A549 (cell line): Measurements from ENCODE around the gene CMTM2. TPM values are rescaled to one million over a fixed set of nuclear protein-coding genes. Genes with fewer than 3 reads are reported as not detected.

ENCODE experiments used
- ATAC-seq, 2 experiments: fragments of 200-7000 bp in 1 of 2; fragments of >200 bp in 1 of 2; cut with Nextera tagmentation in 1 of 2; cut with Tn5 transposase in 1 of 2; 3 replicates each; pipeline versions ENCODE4 v1.8.0 to v1.9.1; 2018 to 2020; ENCODE audit warnings: mild to moderate bottlenecking in 1 of 2, moderate library complexity in 1 of 2
- CTCF ChIA-PET: fragments of 300-600 bp; sonication (Branson Sonifier 250); formaldehyde crosslinking; extraction: SDS; loops from one replicate; lab custom pipeline; 2021; ENCODE audit warnings: antibody characterized with exemption, inconsistent platforms; lab: Yijun Ruan, JAX
- POLR2A ChIA-PET: fragments of 350-600 bp; formaldehyde crosslinking; extraction: SDS; loops from one replicate; lab custom pipeline; 2021; ENCODE audit warnings: antibody characterized with exemption, inconsistent platforms; lab: Yijun Ruan, JAX
- DNase-seq, 2 experiments: peaks; one replicate each; pipeline versions ENCODE4 v3.0.0 to v3.0.0-alpha.2; 2011 to 2016; ENCODE audit warnings: low read depth in 1 of 2, low spot score in 1 of 2
- FAIRE-seq: peaks from 2 replicates; lab custom pipeline; 2011; peaks lifted over from hg19 to GRCh38; lab: Jason Lieb, UNC
- H3K27ac ChIP-seq, 2 experiments: fragments of >200 bp; sonication (Bioruptor Twin); formaldehyde crosslinking; 3 replicates each; pipeline ENCODE4 v1.5.1; 2016 to 2017
- H3K4me1 ChIP-seq: fragments of >200 bp; sonication (Bioruptor Twin); formaldehyde crosslinking; 3 replicates; pipeline ENCODE4 v1.6.1; 2016
- H3K4me2 ChIP-seq: fragments of >200 bp; sonication (Bioruptor Twin); formaldehyde crosslinking; 3 replicates; pipeline ENCODE4 v1.6.1; 2016
- H3K4me3 ChIP-seq: fragments of >200 bp; sonication (Bioruptor Twin); formaldehyde crosslinking; 3 replicates; pipeline ENCODE4 v1.5.1; 2016
- H3K9me3 ChIP-seq: fragments of >200 bp; sonication (Bioruptor Twin); formaldehyde crosslinking; 3 replicates; pipeline ENCODE4 v1.6.1; 2016
- BHLHE40 ChIP-seq: IDR thresholded peaks from 2 replicates; pipeline ENCODE4 v1.6.1; 2012; ENCODE audit warnings: low read depth, low read length, inconsistent platforms
- CEBPB ChIP-seq, 2 experiments: fragments of >200 bp in 1 of 2; sonication (Bioruptor Twin) in 1 of 2; formaldehyde crosslinking in 1 of 2; IDR thresholded peaks; 2 replicates each; pipeline ENCODE4 v1.6.1; 2012 to 2016
- EHF ChIP-seq: fragments of 250-450 bp; sonication (Bioruptor Pico); IDR thresholded peaks from 2 replicates; pipeline ENCODE4 v1.5.0; 2020; ENCODE audit warnings: mild to moderate bottlenecking
- FOSB ChIP-seq: fragments of 250-450 bp; sonication (Bioruptor Pico); IDR thresholded peaks from 2 replicates; pipeline ENCODE4 v1.5.0; 2020; ENCODE audit warnings: mild to moderate bottlenecking, moderate library complexity
- FOXS1 ChIP-seq: fragments of 250-450 bp; sonication (Bioruptor Pico); IDR thresholded peaks from 2 replicates; pipeline ENCODE4 v1.5.0; 2020; ENCODE audit warnings: mild to moderate bottlenecking, moderate library complexity
- HOXB13 ChIP-seq: fragments of 250-450 bp; sonication (Bioruptor Pico); IDR thresholded peaks from 2 replicates; pipeline ENCODE4 v1.5.0; 2020; ENCODE audit warnings: low read depth, mild to moderate bottlenecking, moderate library complexity
- KDM1A ChIP-seq: fragments of 200-600 bp; sonication (generic); IDR thresholded peaks from 2 replicates; pipeline ENCODE4 v1.6.1; 2016; ENCODE audit warnings: low read depth, mild to moderate bottlenecking
- NR3C1 ChIP-seq: fragments of >200 bp; sonication (Bioruptor Twin); formaldehyde crosslinking; IDR thresholded peaks from 3 replicates; pipeline ENCODE4 v1.6.1; 2017
- PHF8 ChIP-seq: fragments of 200-600 bp; sonication (generic); IDR thresholded peaks from 2 replicates; pipeline ENCODE4 v1.6.1; 2016; ENCODE audit warnings: low read depth, mild to moderate bottlenecking, antibody characterized with exemption, moderate library complexity, borderline replicate concordance
- RAD21 ChIP-seq, 2 experiments: fragments of >200 bp in 1 of 2; sonication (Bioruptor Twin) in 1 of 2; formaldehyde crosslinking in 1 of 2; IDR thresholded peaks in 1 of 2; conservative IDR thresholded peaks in 1 of 2; 2 replicates in 1 of 2; 3 replicates in 1 of 2; pipeline ENCODE4 v1.6.1; 2012 to 2018; ENCODE audit warnings: inconsistent platforms in 1 of 2
- RCOR1 ChIP-seq: fragments of 150-350 bp; IDR thresholded peaks from 2 replicates; pipeline ENCODE4 v1.6.1; 2014; ENCODE audit warnings: antibody characterized with exemption, low read length, low read depth
- TP53 ChIP-seq: fragments of 250-450 bp; sonication (Bioruptor Pico); IDR thresholded peaks from 2 replicates; pipeline ENCODE4 v1.5.0; 2021; ENCODE audit warnings: mild to moderate bottlenecking, moderate library complexity
- USF2 ChIP-seq: fragments of 450-650 bp; IDR thresholded peaks from 2 replicates; pipeline ENCODE4 v1.6.1; 2014; ENCODE audit warnings: antibody characterized with exemption
- ZSCAN20 ChIP-seq: fragments of 250-450 bp; sonication (Bioruptor Pico); IDR thresholded peaks from 2 replicates; pipeline ENCODE4 v1.8.0; 2022; ENCODE audit warnings: mild to moderate bottlenecking, moderate library complexity
- WGBS: methylation state at CpG from one replicate; pipeline ENCODE4 v1.1.6; 2017; ENCODE audit errors: missing lambda C conversion rate; 5-methylcytosine and 5-hydroxymethylcytosine counted together
- polyA plus RNA-seq, 4 experiments: library from polyadenylated mRNA; depleted of rRNA in 3 of 4; stranded (reverse); fragments of >200 nt; fragmentation: RNase III in 1 of 4; extraction: RNeasy Plus Mini Kit Qiagen cat#74134 plus additional on column Dnase treatment in 1 of 4; gene quantifications; 2 replicates in 3 of 4; 3 replicates in 1 of 4; pipeline ENCODE4 v1.2.3, GENCODE V29; 2011 to 2017
- TF ChIP-seq, protein P1 (sequence below): fragments of 200-600 bp; sonication (generic); IDR thresholded peaks from 2 replicates; pipeline ENCODE4 v1.6.1; 2016; ENCODE audit warnings: antibody characterized with exemption, mild to moderate bottlenecking, moderate library complexity
- TF ChIP-seq, protein P2 (sequence below): fragments of 250-450 bp; sonication (Bioruptor Pico); IDR thresholded peaks from 2 replicates; pipeline ENCODE4 v1.5.0; 2021; ENCODE audit warnings: mild to moderate bottlenecking, moderate library complexity, borderline replicate concordance
- TF ChIP-seq, protein P3 (sequence below): fragments of >200 bp; sonication (Bioruptor Twin); formaldehyde crosslinking; IDR thresholded peaks from 3 replicates; pipeline ENCODE4 v1.5.1; 2016

CMTM2 gene
- polyA plus RNA-seq, 2 of the 4 experiments (the other 2 are of a cell fraction), result 0.15 TPM; not detected in 1

- 85% methylated on average over 4 of the region's 4 CpGs for WGBS
- H3K27ac ChIP-seq, result no peak overlapping the region
- TF ChIP-seq BHLHE40 (no peak), PHF8 (no peak)
- TF ChIP-seq, protein P1, sequence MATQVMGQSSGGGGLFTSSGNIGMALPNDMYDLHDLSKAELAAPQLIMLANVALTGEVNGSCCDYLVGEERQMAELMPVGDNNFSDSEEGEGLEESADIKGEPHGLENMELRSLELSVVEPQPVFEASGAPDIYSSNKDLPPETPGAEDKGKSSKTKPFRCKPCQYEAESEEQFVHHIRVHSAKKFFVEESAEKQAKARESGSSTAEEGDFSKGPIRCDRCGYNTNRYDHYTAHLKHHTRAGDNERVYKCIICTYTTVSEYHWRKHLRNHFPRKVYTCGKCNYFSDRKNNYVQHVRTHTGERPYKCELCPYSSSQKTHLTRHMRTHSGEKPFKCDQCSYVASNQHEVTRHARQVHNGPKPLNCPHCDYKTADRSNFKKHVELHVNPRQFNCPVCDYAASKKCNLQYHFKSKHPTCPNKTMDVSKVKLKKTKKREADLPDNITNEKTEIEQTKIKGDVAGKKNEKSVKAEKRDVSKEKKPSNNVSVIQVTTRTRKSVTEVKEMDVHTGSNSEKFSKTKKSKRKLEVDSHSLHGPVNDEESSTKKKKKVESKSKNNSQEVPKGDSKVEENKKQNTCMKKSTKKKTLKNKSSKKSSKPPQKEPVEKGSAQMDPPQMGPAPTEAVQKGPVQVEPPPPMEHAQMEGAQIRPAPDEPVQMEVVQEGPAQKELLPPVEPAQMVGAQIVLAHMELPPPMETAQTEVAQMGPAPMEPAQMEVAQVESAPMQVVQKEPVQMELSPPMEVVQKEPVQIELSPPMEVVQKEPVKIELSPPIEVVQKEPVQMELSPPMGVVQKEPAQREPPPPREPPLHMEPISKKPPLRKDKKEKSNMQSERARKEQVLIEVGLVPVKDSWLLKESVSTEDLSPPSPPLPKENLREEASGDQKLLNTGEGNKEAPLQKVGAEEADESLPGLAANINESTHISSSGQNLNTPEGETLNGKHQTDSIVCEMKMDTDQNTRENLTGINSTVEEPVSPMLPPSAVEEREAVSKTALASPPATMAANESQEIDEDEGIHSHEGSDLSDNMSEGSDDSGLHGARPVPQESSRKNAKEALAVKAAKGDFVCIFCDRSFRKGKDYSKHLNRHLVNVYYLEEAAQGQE, result no peak
- TF ChIP-seq, all 56 proteins: peak for 0
- Histone ChIP-seq H3K4me1 (peaks cover 6% of the 10 kb centered on the region), H3K4me2 (no peak overlapping the region), H3K4me3 (no peak overlapping the region), H3K9me3 (no peaks in the 10 kb centered on the region)
- ChIA-PET CTCF (interaction anchor here (1.5 to 1.7 kb wide), 2 partner anchors 9 to 10 kb away, joined by 4 to 5 read pairs; no protein-coding TSS in a partner anchor), POLR2A (no interaction called here)
- DNase-seq (no peak), ATAC-seq (no peak), FAIRE-seq (no peak)
Observed at GRCh38 chr16:66599726-66600125, 20.5 kb downstream of the CMTM2 start.

DNA sequence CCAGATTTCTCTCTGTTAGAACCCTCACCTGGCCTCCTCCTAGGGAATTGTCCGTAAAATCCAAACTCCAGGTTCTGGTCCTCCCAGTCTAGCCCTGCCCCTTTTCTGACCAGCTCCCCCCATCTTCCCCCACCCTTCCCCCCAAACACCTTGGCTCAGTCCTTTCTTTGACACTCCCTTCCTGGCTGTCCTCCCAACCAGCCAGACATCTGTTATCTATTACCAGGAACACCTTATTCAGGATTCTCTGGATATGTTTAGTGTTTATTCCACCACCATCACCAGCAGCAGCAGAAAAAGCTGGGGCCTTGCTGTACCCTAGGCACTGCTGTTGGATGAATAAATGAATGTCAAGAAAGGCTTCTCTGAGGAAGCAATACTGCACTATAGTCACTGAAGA lies 21.2 kb downstream of the CMTM2 start:
- TF ChIP-seq FOSB, result no peak
- TF ChIP-seq USF2, result no peak
- no peak for TF ChIP-seq HOXB13 (CRISPR knock-in tag)
- TF ChIP-seq NR3C1, result no peak
- no peak for TF ChIP-seq PHF8
- TF ChIP-seq FOXS1, result no peak
- peaks cover 6% of the 10 kb centered on the region for H3K4me1 ChIP-seq
- POLR2A ChIA-PET, result no interaction called here
- no peak overlapping the region for H3K4me3 ChIP-seq
- ATAC-seq, result no peak
- H3K27ac ChIP-seq, result no peak overlapping the region
- no peak for DNase-seq
- H3K4me2 ChIP-seq, result no peak overlapping the region
- 100% methylated on average over 1 of the region's 1 CpG for WGBS
- CTCF ChIA-PET, result interaction anchor here (0.8 to 1.7 kb wide), 6 partner anchors 8 to 258 kb away, joined by 3 to 5 read pairs (median 4); no protein-coding TSS in a partner anchor
- H3K9me3 ChIP-seq, result no peaks in the 10 kb centered on the region
- FAIRE-seq, result no peak

DNA sequence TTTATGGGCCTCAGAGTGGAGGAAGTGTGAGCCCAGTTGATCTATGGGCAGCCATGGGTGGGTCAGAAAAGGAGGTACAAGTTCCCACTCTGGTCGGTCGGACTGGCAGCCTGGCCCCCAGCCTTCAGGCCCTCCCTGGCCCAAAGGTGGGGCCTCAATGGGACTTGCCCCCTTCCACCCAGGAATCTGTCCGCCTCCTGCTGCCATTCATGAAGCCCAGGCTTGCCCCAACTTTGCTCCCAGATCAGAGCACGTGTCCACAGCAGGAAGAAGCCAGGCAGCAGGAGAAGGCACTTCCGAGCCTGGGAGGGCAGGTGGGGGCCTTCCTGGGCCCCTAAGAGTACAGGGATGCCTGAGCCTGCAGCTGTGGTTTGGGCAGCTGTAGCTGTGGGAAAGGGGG lies 22.2 kb downstream of the CMTM2 start:
- Histone ChIP-seq H3K4me1 (peaks cover 15% of the 10 kb centered on the region), H3K27ac (no peak overlapping the region), H3K4me2 (no peak overlapping the region), H3K9me3 (no peaks in the 10 kb centered on the region), H3K4me3 (no peak overlapping the region)
- POLR2A ChIA-PET, result no interaction called here
- CTCF ChIA-PET, result interaction anchor here (0.8 to 1.7 kb wide), 8 partner anchors 9 to 271 kb away, joined by 3 to 5 read pairs (median 3); no protein-coding TSS in a partner anchor
- WGBS, result 83% methylated on average over 5 of the region's 5 CpGs
- TF ChIP-seq KDM1A (no peak), ZSCAN20 (no peak), NR3C1 (no peak), RAD21 (conservative IDR thresholded peaks at IDR 0.05 in 1 of 2, IDR thresholded peaks at IDR 0.05 in 1 of 2) (no peak), RCOR1 (no peak), FOXS1 (no peak), CEBPB (IDR thresholded peaks at IDR 0.05) (no peak), EHF (CRISPR knock-in tag) (no peak), BHLHE40 (no peak), TP53 (CRISPR knock-in tag) (no peak)
- TF ChIP-seq, protein P2, sequence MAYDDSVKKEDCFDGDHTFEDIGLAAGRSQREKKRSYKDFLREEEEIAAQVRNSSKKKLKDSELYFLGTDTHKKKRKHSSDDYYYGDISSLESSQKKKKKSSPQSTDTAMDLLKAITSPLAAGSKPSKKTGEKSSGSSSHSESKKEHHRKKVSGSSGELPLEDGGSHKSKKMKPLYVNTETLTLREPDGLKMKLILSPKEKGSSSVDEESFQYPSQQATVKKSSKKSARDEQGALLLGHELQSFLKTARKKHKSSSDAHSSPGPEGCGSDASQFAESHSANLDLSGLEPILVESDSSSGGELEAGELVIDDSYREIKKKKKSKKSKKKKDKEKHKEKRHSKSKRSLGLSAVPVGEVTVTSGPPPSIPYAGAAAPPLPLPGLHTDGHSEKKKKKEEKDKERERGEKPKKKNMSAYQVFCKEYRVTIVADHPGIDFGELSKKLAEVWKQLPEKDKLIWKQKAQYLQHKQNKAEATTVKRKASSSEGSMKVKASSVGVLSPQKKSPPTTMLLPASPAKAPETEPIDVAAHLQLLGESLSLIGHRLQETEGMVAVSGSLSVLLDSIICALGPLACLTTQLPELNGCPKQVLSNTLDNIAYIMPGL (CRISPR knock-in tag), result no peak
- TF ChIP-seq, protein P3, sequence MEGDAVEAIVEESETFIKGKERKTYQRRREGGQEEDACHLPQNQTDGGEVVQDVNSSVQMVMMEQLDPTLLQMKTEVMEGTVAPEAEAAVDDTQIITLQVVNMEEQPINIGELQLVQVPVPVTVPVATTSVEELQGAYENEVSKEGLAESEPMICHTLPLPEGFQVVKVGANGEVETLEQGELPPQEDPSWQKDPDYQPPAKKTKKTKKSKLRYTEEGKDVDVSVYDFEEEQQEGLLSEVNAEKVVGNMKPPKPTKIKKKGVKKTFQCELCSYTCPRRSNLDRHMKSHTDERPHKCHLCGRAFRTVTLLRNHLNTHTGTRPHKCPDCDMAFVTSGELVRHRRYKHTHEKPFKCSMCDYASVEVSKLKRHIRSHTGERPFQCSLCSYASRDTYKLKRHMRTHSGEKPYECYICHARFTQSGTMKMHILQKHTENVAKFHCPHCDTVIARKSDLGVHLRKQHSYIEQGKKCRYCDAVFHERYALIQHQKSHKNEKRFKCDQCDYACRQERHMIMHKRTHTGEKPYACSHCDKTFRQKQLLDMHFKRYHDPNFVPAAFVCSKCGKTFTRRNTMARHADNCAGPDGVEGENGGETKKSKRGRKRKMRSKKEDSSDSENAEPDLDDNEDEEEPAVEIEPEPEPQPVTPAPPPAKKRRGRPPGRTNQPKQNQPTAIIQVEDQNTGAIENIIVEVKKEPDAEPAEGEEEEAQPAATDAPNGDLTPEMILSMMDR, result no peak
- FAIRE-seq (no peak), ATAC-seq (no peak), DNase-seq (no peak)
